Uterus (tissue), 2 donors: ENCODE measurements around the gene RTL1.

ENCODE experiments used
- POLR2A ChIP-seq, 2 donors: fragments of 450-650 bp; IDR thresholded peaks; one replicate each; pipeline ENCODE4 v1.6.1; 2016; ENCODE audit warnings: antibody characterized with exemption in 2 of 2, mild to moderate bottlenecking in 1 of 2, moderate library complexity in 1 of 2
- TF ChIP-seq, protein P1 (sequence below), 4 experiments: fragments of 200-600 bp in 2 of 4; fragments of 450-650 bp in 2 of 4; sonication (generic) in 2 of 4; IDR thresholded peaks; one replicate each; pipeline ENCODE4 v1.5.1; 2016 to 2019; ENCODE audit warnings: antibody characterized with exemption in 4 of 4, mild to moderate bottlenecking in 2 of 4, moderate library complexity in 1 of 4

- TF ChIP-seq, protein P1, sequence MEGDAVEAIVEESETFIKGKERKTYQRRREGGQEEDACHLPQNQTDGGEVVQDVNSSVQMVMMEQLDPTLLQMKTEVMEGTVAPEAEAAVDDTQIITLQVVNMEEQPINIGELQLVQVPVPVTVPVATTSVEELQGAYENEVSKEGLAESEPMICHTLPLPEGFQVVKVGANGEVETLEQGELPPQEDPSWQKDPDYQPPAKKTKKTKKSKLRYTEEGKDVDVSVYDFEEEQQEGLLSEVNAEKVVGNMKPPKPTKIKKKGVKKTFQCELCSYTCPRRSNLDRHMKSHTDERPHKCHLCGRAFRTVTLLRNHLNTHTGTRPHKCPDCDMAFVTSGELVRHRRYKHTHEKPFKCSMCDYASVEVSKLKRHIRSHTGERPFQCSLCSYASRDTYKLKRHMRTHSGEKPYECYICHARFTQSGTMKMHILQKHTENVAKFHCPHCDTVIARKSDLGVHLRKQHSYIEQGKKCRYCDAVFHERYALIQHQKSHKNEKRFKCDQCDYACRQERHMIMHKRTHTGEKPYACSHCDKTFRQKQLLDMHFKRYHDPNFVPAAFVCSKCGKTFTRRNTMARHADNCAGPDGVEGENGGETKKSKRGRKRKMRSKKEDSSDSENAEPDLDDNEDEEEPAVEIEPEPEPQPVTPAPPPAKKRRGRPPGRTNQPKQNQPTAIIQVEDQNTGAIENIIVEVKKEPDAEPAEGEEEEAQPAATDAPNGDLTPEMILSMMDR (IDR thresholded peaks at IDR 0.05) = no peak
- no peak for TF ChIP-seq POLR2A (IDR thresholded peaks at IDR 0.05)
These were observed 13.3 kb downstream of the RTL1 start for GRCh38 chr14:100890061-100890850.
